ENCODE results near the gene DEPP1. TPM values are rescaled to one million over a fixed set of nuclear protein-coding genes. Genes with fewer than 3 reads are reported as not detected.
A peak's percentile ranks its signal among the peaks of the same experiment; 100 is the strongest.

The DEPP1 gene
- total and polyA plus RNA-seq, 2 of the 13 experiments (the other 11 are each of a cell fraction or from before 2014, with no cell fraction given), result 14.8 to 270 TPM

DNA sequence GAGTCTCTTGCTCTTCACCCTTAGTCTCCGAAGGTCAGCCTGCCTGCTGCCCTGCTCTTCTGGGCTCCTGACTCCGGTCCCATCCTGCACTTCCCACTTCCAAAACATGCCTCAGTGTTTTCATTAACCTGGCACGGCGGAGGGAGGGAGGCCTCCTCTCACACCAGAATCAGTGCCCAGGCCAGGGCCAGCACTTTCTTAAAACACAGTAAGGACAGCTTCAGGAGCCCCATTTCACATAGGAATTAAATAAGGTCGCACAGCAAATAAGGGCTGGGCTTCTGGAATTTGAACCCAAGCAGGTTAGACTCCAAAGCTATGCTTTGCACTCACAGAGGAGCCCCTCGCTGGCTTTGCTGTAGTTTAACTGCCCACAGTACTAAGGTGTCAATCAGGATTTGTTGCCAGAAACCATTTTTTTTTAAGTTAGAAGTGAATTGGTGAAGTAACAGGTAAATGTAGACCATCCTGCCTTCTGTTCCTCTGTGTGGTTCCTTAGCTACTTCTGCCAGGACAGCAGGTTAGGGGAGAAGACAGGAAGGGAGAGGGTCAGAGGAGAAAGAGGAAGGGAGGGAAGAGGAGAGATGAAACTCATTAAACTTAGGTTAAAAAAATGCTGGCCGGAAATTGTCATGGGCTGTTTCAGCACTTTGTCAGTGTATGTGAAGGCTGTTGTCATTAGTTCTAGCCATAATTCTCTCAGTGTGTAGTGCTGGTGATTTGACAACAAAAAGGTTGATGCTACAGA lies 18.0 kb downstream of the DEPP1 start (continued):
- TF ChIP-seq CREM (IDR thresholded peaks at IDR 0.05), result no peak
- TF ChIP-seq CREM (CRISPR knock-in tag; IDR thresholded peaks at IDR 0.05), result no peak
- no peak for TF ChIP-seq ZNF83 (CRISPR knock-in tag; IDR thresholded peaks at IDR 0.05; ENCODE audit: borderline replicate concordance)
- TF ChIP-seq ZFP41 (CRISPR knock-in tag; IDR thresholded peaks at IDR 0.05; ENCODE audit: borderline replicate concordance), result no peak
- TF ChIP-seq, protein P1, sequence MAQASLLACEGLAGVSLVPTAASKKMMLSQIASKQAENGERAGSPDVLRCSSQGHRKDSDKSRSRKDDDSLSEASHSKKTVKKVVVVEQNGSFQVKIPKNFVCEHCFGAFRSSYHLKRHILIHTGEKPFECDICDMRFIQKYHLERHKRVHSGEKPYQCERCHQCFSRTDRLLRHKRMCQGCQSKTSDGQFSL (CRISPR knock-in tag; IDR thresholded peaks at IDR 0.05), result no peak
- TF ChIP-seq, protein P2, sequence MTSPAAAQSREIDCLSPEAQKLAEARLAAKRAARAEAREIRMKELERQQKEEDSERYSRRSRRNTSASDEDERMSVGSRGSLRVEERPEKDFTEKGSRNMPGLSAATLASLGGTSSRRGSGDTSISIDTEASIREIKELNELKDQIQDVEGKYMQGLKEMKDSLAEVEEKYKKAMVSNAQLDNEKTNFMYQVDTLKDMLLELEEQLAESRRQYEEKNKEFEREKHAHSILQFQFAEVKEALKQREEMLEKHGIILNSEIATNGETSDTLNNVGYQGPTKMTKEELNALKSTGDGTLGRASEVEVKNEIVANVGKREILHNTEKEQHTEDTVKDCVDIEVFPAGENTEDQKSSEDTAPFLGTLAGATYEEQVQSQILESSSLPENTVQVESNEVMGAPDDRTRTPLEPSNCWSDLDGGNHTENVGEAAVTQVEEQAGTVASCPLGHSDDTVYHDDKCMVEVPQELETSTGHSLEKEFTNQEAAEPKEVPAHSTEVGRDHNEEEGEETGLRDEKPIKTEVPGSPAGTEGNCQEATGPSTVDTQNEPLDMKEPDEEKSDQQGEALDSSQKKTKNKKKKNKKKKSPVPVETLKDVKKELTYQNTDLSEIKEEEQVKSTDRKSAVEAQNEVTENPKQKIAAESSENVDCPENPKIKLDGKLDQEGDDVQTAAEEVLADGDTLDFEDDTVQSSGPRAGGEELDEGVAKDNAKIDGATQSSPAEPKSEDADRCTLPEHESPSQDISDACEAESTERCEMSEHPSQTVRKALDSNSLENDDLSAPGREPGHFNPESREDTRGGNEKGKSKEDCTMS (CRISPR knock-in tag; conservative IDR thresholded peaks at IDR 0.05), result no peak
- no peak for TF ChIP-seq ZFP90 (CRISPR knock-in tag; IDR thresholded peaks at IDR 0.05; ENCODE audit: borderline replicate concordance)
- no peak for TF ChIP-seq ZBTB7A (CRISPR knock-in tag; IDR thresholded peaks at IDR 0.05)
- TF ChIP-seq, protein P3, sequence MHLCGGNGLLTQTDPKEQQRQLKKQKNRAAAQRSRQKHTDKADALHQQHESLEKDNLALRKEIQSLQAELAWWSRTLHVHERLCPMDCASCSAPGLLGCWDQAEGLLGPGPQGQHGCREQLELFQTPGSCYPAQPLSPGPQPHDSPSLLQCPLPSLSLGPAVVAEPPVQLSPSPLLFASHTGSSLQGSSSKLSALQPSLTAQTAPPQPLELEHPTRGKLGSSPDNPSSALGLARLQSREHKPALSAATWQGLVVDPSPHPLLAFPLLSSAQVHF (CRISPR knock-in tag; IDR thresholded peaks at IDR 0.05), result no peak
- TF ChIP-seq SOX6 (IDR thresholded peaks at IDR 0.05), result no peak
- no peak for TF ChIP-seq SOX6 (CRISPR knock-in tag; IDR thresholded peaks at IDR 0.05)
- TF ChIP-seq NBN (conservative IDR thresholded peaks at IDR 0.05), result no peak
- TF ChIP-seq SOX5 (CRISPR knock-in tag; IDR thresholded peaks at IDR 0.05; ENCODE audit: borderline replicate concordance), result peak; percentile 12; the same call in 1 of the 2 replicates
- no peak for TF ChIP-seq MAZ (IDR thresholded peaks at IDR 0.05; ENCODE audit: borderline replicate concordance, low read depth, low read length)
- TF ChIP-seq MAZ (CRISPR knock-in tag; IDR thresholded peaks at IDR 0.05; ENCODE audit: low read depth), result peak; percentile 22; the same call in 1 of the 2 replicates
- no peak for TF ChIP-seq ISX (CRISPR knock-in tag; conservative IDR thresholded peaks at IDR 0.05)
- TF ChIP-seq ZSCAN9 (CRISPR knock-in tag; IDR thresholded peaks at IDR 0.05; ENCODE audit: borderline replicate concordance), result no peak
- no peak for TF ChIP-seq ZBTB3 (CRISPR knock-in tag; IDR thresholded peaks at IDR 0.05; ENCODE audit: borderline replicate concordance, low read depth)
- TF ChIP-seq ZNF615 (CRISPR knock-in tag; IDR thresholded peaks at IDR 0.05; ENCODE audit: borderline replicate concordance), result no peak
- TF ChIP-seq FOXO1 (CRISPR knock-in tag; IDR thresholded peaks at IDR 0.05), result no peak
- TF ChIP-seq, protein P4, sequence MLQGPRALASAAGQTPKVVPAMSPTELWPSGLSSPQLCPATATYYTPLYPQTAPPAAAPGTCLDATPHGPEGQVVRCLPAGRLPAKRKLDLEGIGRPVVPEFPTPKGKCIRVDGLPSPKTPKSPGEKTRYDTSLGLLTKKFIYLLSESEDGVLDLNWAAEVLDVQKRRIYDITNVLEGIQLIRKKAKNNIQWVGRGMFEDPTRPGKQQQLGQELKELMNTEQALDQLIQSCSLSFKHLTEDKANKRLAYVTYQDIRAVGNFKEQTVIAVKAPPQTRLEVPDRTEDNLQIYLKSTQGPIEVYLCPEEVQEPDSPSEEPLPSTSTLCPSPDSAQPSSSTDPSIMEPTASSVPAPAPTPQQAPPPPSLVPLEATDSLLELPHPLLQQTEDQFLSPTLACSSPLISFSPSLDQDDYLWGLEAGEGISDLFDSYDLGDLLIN (CRISPR knock-in tag; IDR thresholded peaks at IDR 0.05; ENCODE audit: borderline replicate concordance), result no peak
- no peak for TF ChIP-seq ZNF567 (CRISPR knock-in tag; IDR thresholded peaks at IDR 0.05; ENCODE audit: borderline replicate concordance)
- peak; percentile 51; the same call in 1 of the 2 replicates for TF ChIP-seq ISL2 (CRISPR knock-in tag; IDR thresholded peaks at IDR 0.05)
- TF ChIP-seq HOXA3 (CRISPR knock-in tag; IDR thresholded peaks at IDR 0.05), result 0 out of 2 replicates have a peak, but pooled peaks have one; percentile 15
- TF ChIP-seq, protein P5, sequence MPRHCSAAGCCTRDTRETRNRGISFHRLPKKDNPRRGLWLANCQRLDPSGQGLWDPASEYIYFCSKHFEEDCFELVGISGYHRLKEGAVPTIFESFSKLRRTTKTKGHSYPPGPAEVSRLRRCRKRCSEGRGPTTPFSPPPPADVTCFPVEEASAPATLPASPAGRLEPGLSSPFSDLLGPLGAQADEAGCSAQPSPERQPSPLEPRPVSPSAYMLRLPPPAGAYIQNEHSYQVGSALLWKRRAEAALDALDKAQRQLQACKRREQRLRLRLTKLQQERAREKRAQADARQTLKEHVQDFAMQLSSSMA (CRISPR knock-in tag; IDR thresholded peaks at IDR 0.05), result no peak
